ENCODE data around the gene AK4. TPM values are rescaled to one million over a fixed set of nuclear protein-coding genes. Genes with fewer than 3 reads are reported as not detected.
A peak's percentile ranks its signal among the peaks of the same experiment; 100 is the strongest.

AK4 gene
- total RNA-seq, 1 donor: 0.86 TPM

DNA sequence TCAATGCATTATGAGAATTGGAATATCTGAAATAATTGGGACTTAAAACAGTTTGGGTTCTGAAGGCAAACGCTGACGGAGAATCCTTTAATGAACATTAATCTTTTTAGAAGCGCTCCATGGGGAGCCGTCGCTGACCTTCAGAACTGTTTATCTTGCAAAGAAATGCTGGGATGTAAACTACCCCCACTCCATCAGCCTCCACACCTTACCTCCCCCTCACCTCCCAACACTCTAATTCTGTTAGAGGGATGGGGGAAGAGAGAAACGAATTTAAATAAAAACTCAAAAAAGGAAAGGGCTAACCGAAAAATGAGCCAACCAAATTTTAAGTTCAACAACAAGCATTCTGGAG is 117.3 kb downstream of the AK4 start:
- no peak for TF ChIP-seq CTCF (IDR thresholded peaks at IDR 0.05; ENCODE audit: insufficient read depth, low read depth, low read length)
- DNase-seq (ENCODE audit: low read depth): no peak
- peak overlapping the region; percentile 48 for H3K4me3 ChIP-seq (ENCODE audit: low read depth, low read length)

DNA sequence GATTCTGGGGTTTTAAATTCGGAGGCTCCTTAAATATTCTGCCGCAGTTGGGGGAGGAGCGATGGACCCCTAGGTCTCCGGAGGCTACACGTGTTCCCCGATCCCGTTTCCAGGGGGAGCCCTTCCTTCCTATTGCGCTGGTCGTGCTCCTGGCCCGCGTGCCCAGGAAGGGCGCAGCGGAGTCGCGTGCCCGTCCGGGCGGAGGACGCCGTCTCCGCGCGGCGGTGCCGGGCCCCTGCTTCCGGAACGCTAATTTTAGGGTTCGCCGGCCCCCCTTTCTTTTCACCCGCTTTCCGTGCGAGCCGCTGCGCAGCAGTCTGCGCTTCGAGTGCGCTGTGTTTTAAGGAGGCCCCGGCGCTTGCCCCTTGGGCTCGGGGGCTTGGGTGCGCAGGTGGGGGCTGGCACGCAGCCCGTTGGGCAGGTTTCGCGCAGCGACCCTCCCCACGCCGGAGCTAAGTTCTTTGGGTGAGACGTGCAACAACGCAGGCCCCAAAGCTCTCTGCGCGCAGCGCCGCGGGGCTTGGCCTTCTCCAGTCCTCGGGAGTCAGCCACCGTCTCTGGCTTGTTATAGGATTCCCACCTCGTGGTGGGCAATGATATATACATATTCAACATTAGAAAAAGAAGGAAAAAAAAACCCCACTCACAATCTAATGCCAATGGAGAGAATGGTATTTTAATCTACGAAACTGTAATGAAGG is 117.8 kb downstream of the AK4 start:
- peak; percentile 18 for TF ChIP-seq CTCF (IDR thresholded peaks at IDR 0.05; ENCODE audit: insufficient read depth, low read depth, low read length)
- DNase-seq (ENCODE audit: low read depth): peak; percentile 29
- H3K4me3 ChIP-seq (ENCODE audit: low read depth, low read length): peak overlapping the region; percentile 48

GRCh38 chr1:65266476-65266875 is 118.5 kb downstream of the AK4 start:
- TF ChIP-seq CTCF (IDR thresholded peaks at IDR 0.05; ENCODE audit: insufficient read depth, low read depth, low read length): no peak
- DNase-seq (ENCODE audit: low read depth): no peak
- no peak overlapping the region for H3K4me3 ChIP-seq (ENCODE audit: low read depth, low read length)

DNA sequence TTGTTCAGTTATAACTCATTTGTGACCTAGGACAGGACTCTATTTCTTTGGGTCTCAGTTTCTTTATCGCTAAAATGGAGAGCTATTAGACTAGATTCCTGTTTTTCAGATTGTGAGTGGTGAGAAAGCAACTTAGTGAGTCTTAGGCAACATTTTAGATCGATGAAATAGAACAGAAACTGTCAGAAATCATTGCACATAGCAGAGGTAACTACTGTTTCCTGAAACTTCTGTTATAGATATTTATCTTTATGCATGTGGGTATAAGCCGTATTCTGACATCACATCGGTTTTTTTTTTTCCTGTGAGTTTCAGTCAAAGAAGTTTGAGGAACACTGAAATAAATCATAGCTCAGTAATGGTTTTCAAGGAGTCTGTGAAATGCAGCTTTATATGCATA is 119.3 kb downstream of the AK4 start:
- TF ChIP-seq CTCF (IDR thresholded peaks at IDR 0.05; ENCODE audit: insufficient read depth, low read depth, low read length): no peak
- peak; percentile 10 for DNase-seq (ENCODE audit: low read depth)
- H3K4me3 ChIP-seq (ENCODE audit: low read depth, low read length): no peak overlapping the region

GRCh38 chr1:65267683-65268082 is 119.7 kb downstream of the AK4 start:
- TF ChIP-seq CTCF (IDR thresholded peaks at IDR 0.05; ENCODE audit: insufficient read depth, low read depth, low read length): no peak
- no peak for DNase-seq (ENCODE audit: low read depth)
- no peak overlapping the region for H3K4me3 ChIP-seq (ENCODE audit: low read depth, low read length)

GRCh38 chr1:65269612-65270011 is 121.6 kb downstream of the AK4 start:
- no peak overlapping the region for H3K4me3 ChIP-seq (ENCODE audit: low read depth, low read length)
- no peak for TF ChIP-seq CTCF (IDR thresholded peaks at IDR 0.05; ENCODE audit: insufficient read depth, low read depth, low read length)
- no peak for DNase-seq (ENCODE audit: low read depth)

All from fibroblast of villous mesenchyme (primary cell).